ENCODE results near the gene NUB1. TPM values are rescaled to one million over a fixed set of nuclear protein-coding genes. Genes with fewer than 3 reads are reported as not detected.

Gene NUB1, protein sequence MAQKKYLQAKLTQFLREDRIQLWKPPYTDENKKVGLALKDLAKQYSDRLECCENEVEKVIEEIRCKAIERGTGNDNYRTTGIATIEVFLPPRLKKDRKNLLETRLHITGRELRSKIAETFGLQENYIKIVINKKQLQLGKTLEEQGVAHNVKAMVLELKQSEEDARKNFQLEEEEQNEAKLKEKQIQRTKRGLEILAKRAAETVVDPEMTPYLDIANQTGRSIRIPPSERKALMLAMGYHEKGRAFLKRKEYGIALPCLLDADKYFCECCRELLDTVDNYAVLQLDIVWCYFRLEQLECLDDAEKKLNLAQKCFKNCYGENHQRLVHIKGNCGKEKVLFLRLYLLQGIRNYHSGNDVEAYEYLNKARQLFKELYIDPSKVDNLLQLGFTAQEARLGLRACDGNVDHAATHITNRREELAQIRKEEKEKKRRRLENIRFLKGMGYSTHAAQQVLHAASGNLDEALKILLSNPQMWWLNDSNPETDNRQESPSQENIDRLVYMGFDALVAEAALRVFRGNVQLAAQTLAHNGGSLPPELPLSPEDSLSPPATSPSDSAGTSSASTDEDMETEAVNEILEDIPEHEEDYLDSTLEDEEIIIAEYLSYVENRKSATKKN
- 47.5 and 52.7 TPM in 2 replicates for total RNA-seq

DNA sequence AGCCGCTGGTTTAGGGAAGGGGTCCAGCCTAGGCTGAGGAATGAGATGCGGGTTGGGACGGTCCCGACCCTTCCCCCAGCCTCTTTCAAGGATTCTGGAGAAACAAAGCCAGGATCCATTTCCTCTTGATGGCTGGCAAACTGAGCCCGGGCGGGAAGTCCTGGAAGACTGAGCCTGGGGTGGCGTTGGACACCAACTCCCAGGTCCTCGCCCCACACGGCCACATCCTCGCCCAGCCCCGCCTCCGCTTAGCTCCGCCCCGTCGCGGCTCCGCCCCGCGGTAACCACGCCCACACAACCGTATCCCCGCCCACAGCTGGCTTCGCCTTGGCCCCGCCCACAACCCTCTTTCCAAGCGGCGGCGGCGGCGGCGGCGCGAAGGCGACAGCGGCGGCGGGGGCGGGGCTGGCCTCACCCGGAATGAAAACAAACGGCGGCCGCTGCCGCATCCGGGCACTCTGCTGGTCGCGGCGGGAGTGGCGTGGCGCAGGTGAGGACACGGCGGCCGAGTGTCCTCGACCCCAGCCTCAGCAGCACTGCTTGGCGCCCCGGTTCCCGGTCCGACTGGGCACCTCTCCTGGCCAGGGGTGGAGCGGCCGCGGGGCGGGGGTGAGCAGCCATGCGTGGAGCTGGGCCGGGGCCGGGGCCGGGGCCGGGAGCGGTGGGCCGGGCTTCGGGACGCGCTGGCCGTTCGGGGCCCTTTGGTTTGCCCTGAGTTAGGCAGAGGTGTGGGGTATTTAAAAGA lies at the start of gene NUB1:
TSS of gene NUB1 (plus strand) at position 456 of the 745 bp plus-strand sequence. CDS start 3,538 bp downstream, outside the sequence.
- ATAC-seq (ENCODE audit: low read depth): peak; percentile 90
- Mint-ChIP-seq H3K4me3 (peak within 1 kb of the TSS; percentile 86), H3K27ac (peak within 1 kb of the TSS; percentile 93)

GRCh38 chr7:151292850-151293249 lies 48.8 kb upstream of the NUB1 start:
- ATAC-seq (ENCODE audit: low read depth): no peak
- Mint-ChIP-seq H3K27me3 (peaks cover 22% of the 10 kb centered on the region), H3K4me3 (no peak overlapping the region), H3K4me1 (no peaks in the 10 kb centered on the region), H3K36me3 (ENCODE audit: low read depth) (no peaks in the 10 kb centered on the region), H3K9me3 (peaks cover 7% of the 10 kb centered on the region), H3K27ac (no peak overlapping the region)
- intact Hi-C loops (cut with micrococcal nuclease): no loop called here
- DNase-seq: no peak
- POLR2A ChIA-PET: no interaction called here
- CTCF ChIA-PET: no interaction called here
- TF ChIP-seq, protein P1, sequence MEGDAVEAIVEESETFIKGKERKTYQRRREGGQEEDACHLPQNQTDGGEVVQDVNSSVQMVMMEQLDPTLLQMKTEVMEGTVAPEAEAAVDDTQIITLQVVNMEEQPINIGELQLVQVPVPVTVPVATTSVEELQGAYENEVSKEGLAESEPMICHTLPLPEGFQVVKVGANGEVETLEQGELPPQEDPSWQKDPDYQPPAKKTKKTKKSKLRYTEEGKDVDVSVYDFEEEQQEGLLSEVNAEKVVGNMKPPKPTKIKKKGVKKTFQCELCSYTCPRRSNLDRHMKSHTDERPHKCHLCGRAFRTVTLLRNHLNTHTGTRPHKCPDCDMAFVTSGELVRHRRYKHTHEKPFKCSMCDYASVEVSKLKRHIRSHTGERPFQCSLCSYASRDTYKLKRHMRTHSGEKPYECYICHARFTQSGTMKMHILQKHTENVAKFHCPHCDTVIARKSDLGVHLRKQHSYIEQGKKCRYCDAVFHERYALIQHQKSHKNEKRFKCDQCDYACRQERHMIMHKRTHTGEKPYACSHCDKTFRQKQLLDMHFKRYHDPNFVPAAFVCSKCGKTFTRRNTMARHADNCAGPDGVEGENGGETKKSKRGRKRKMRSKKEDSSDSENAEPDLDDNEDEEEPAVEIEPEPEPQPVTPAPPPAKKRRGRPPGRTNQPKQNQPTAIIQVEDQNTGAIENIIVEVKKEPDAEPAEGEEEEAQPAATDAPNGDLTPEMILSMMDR (IDR thresholded peaks at IDR 0.05): no peak

More for the DNA sequence above, at the start of gene NUB1:
- DNase-seq: peak; percentile 99
- ChIA-PET POLR2A (interaction anchor here (0.6 to 2.1 kb wide), 8 partner anchors 9 to 313 kb away, joined by 3 to 20 read pairs (median 4); partner anchors contain the start of genes ABCB8, ABCF2, CHPF2 and RHEB), CTCF (interaction anchor here (0.7 to 4.9 kb wide), 4 partner anchors 9 to 97 kb away, joined by 3 to 34 read pairs (median 15); no protein-coding TSS in a partner anchor)
- Mint-ChIP-seq H3K9me3 (peaks cover 2% of the 10 kb centered on the region), H3K4me1 (peaks cover 52% of the 10 kb centered on the region), H3K27me3 (no peaks in the 10 kb centered on the region), H3K36me3 (ENCODE audit: low read depth) (peaks cover 22% of the 10 kb centered on the region)
- TF ChIP-seq, protein P1 (IDR thresholded peaks at IDR 0.05): no peak
- intact Hi-C loops (cut with micrococcal nuclease): loop anchor here (1.0 to 10.0 kb wide), 8 partner anchors 9 to 1627 kb away; partner anchors contain the start of genes ABCB8, CDK5, CHPF2 and SLC4A2

DNA sequence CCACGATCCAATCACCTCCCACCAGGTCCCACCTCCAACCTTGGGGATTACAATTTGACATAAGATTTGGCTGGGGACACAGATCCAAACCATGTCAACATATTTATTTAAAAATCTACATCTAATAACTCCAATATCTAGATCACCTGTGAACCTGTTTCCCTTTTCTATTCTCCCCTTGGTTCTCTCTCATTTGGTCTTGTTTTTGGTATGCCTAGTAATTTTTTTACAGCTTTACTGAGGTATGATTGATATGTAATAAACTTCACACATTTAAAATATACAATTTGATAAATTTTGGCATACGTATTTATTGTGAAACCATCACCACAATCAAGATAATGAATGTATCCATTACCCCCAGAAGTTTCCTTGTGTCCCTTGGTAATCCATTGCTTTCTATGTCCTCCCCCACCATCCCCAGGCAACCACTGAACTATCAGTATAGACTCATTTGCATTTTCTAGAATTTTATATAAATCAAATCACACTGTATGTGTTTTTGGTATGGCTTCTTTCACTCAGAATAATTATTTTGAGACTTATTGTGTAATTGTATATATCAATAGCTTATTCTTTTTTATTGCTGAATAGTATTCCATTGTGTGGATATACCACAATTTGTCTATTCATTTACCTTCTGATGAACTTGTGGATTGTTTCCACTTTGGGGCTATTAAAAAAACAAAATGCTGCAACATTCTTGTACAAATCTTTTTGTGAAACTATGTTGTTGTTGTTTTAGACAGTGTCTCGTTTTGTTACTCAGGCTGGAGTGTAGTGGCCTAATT lies 45.2 kb upstream of the NUB1 start:
- ATAC-seq (ENCODE audit: low read depth): no peak
- H3K4me1 Mint-ChIP-seq: no peaks in the 10 kb centered on the region
- peaks cover 7% of the 10 kb centered on the region for H3K9me3 Mint-ChIP-seq
- no peak for DNase-seq
- ChIA-PET CTCF (no interaction called here), POLR2A (no interaction called here)
- H3K27me3 Mint-ChIP-seq: peaks cover 27% of the 10 kb centered on the region
- H3K27ac Mint-ChIP-seq: no peak overlapping the region
- no peaks in the 10 kb centered on the region for H3K36me3 Mint-ChIP-seq (ENCODE audit: low read depth)
- intact Hi-C loops (cut with micrococcal nuclease): no loop called here
- H3K4me3 Mint-ChIP-seq: no peak overlapping the region
- TF ChIP-seq, protein P1 (IDR thresholded peaks at IDR 0.05): no peak

DNA sequence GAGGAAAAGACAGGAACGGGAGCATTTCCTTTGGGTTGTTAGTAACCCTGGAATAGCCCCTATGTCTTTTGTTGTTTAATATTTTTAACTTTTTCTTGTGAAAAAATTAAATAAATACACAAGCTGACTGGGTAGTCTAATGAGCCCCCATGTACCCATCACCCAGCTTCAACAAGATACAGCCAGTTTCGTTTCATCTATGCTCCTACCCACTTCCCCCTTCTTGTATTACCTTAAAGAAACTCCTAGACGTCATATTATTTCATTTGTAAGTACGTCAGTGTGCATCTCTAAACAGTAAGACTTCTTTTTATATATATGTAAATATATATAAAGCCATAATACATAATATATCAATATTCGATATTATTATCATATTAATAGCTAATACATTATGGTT lies 42.8 kb upstream of the NUB1 start:
- CTCF ChIA-PET: interaction anchor here (0.9 to 1.1 kb wide), 3 partner anchors 17 to 174 kb away, joined by 3 to 4 read pairs (median 3); no protein-coding TSS in a partner anchor

More for the DNA sequence above, 42.8 kb upstream of the NUB1 start:
- H3K27me3 Mint-ChIP-seq: peaks cover 28% of the 10 kb centered on the region
- H3K4me1 Mint-ChIP-seq: peaks cover 3% of the 10 kb centered on the region
- POLR2A ChIA-PET: no interaction called here
- H3K9me3 Mint-ChIP-seq: peaks cover 7% of the 10 kb centered on the region
- H3K36me3 Mint-ChIP-seq (ENCODE audit: low read depth): no peaks in the 10 kb centered on the region
- intact Hi-C loops (cut with micrococcal nuclease): no loop called here
- ATAC-seq (ENCODE audit: low read depth) (no peak), DNase-seq (no peak)
- TF ChIP-seq, protein P1 (IDR thresholded peaks at IDR 0.05): no peak
- H3K27ac Mint-ChIP-seq: no peak overlapping the region
- H3K4me3 Mint-ChIP-seq: no peak overlapping the region
